HG03354 (cell line): Measurements from ENCODE around the gene TMEM135.
"Not testable (repeated sequence)": the region's sequence is repeated elsewhere in the genome, so short reads cannot be mapped to it uniquely, and the experiment has no call there.

Source experiments
- ATAC-seq: cut with Tn5 transposase; IDR thresholded peaks from one replicate; pipeline ENCODE4 v1.9.1; 2021; ENCODE audit warnings: mild to moderate bottlenecking; ENCODE audit not compliant: unreplicated experiment, poor library complexity, severe bottlenecking

The TMEM135 gene

GRCh38 chr11:87128372-87128771 is 90.6 kb downstream of the TMEM135 start:
- no peak for ATAC-seq

GRCh38 chr11:87134524-87135106 is 96.9 kb downstream of the TMEM135 start:
- ATAC-seq = no peak

- no peak for ATAC-seq
Measured at GRCh38 chr11:87136236-87136635, 98.5 kb downstream of the TMEM135 start.

GRCh38 chr11:87137711-87138110 is 100.0 kb downstream of the TMEM135 start:
- no peak for ATAC-seq

GRCh38 chr11:87139475-87139874 is 101.7 kb downstream of the TMEM135 start:
- ATAC-seq = no peak

GRCh38 chr11:87141322-87141721 is 103.6 kb downstream of the TMEM135 start:
- ATAC-seq = no peak

- ATAC-seq = no peak
Measured at GRCh38 chr11:87141980-87142514, 104.3 kb downstream of the TMEM135 start.

- ATAC-seq = no peak
Measured at GRCh38 chr11:87142594-87142993, 104.9 kb downstream of the TMEM135 start.

- ATAC-seq = no peak
Measured at GRCh38 chr11:87143641-87144040, 105.9 kb downstream of the TMEM135 start.

GRCh38 chr11:87144252-87144651 is 106.5 kb downstream of the TMEM135 start:
- ATAC-seq = no peak

GRCh38 chr11:87148749-87149148 is 111.0 kb downstream of the TMEM135 start:
- no peak for ATAC-seq

- not testable (repeated sequence) for ATAC-seq
Measured at GRCh38 chr11:87149782-87150181, 112.0 kb downstream of the TMEM135 start.

GRCh38 chr11:87150936-87151335 is 113.2 kb downstream of the TMEM135 start:
- no peak for ATAC-seq

GRCh38 chr11:87154246-87154645 is 116.5 kb downstream of the TMEM135 start:
- ATAC-seq = no peak

- ATAC-seq = no peak
Measured at GRCh38 chr11:87156970-87157369, 119.2 kb downstream of the TMEM135 start.

GRCh38 chr11:87169076-87169475 is 131.3 kb downstream of the TMEM135 start:
- not testable (repeated sequence) for ATAC-seq

GRCh38 chr11:87173185-87174039 is 135.7 kb downstream of the TMEM135 start:
- ATAC-seq = no peak

- ATAC-seq = no peak
Measured at GRCh38 chr11:87174870-87175269, 137.1 kb downstream of the TMEM135 start.

- ATAC-seq = no peak
Measured at GRCh38 chr11:87176044-87176443, 138.3 kb downstream of the TMEM135 start.

- no peak for ATAC-seq
Measured at GRCh38 chr11:87179621-87180020, 141.9 kb downstream of the TMEM135 start.

GRCh38 chr11:87180742-87181141 is 143.0 kb downstream of the TMEM135 start:
- no peak for ATAC-seq
